ENCODE measurements around the gene LURAP1L.

Gene LURAP1L

DNA sequence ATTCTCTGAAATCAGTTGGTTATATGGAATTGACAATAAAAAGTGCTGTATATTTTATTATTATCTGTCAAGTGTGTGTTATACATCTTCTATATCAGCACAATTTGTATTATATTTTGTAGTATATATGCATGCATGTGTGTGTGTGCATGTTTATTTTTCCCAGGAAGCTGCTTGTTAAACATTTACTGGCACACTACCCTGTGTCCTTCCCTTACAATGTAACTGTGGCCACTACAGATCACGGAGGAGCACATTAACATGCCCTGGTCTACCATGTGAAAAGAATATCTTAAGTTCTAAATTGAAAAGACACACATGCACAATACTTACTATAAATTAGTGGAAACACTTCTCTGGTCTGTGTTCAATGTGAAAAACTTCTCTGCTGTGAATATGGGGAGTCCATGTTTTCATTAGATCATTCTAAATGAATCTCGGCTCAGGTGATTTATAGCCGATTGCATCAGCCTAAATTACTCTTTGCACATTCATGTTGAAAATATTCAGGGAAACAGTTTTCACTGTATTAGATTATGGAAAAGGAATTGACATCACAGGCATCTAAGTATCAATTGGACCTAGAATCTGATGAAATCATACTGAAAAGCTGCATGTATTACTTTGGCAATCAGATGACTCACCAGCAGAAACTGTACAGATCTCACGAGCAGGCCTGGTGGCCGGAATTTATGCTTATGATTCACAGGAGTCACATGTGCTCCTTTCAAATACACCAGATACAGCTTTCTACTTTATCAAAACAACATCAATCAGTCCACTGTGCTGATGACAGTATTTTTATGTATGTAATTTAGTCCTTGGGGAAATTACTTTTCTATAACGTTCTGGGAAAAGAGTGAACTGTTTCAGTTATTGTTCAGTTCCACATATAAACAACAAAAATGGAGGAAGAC lies 39.4 kb downstream of the LURAP1L start:
- DNase-seq = peak; percentile 30

- no peak for DNase-seq
Observed at GRCh38 chr9:12814877-12815237, 40.0 kb downstream of the LURAP1L start.

GRCh38 chr9:12815888-12816287 lies 41.1 kb downstream of the LURAP1L start:
- no peak for DNase-seq

GRCh38 chr9:12816656-12817101 lies 41.9 kb downstream of the LURAP1L start:
- DNase-seq = no peak

GRCh38 chr9:12817702-12818101 lies 42.9 kb downstream of the LURAP1L start:
- no peak for DNase-seq

DNA sequence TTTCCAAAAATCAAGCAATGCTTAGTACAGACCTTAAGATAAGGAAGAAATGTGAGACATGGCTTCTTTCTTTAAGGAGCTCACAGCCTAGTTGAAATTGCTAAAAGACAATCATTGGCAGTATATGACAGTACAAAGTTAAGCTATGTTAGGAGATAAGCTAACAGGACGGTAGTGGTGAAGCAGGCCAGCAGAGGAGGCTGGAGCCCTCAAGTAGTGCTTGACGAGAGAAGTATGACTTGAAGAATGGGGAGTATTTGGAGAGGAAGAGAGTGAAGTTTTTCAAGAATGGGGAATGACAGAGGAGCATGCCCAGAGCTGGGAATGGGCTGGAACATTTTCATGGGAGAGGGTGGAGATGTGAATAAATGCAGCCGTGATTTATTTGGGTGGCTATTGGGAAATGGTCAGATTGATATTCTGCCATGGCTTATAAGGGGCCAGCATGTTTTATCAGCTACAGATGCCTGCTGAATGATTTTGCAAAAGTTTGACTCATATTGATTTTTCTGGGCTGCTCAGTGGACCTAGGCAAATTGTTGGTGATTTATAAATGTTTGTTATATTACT lies 43.7 kb downstream of the LURAP1L start:
- DNase-seq = no peak

GRCh38 chr9:12819436-12820185 lies 44.8 kb downstream of the LURAP1L start:
- DNase-seq = no peak

DNA sequence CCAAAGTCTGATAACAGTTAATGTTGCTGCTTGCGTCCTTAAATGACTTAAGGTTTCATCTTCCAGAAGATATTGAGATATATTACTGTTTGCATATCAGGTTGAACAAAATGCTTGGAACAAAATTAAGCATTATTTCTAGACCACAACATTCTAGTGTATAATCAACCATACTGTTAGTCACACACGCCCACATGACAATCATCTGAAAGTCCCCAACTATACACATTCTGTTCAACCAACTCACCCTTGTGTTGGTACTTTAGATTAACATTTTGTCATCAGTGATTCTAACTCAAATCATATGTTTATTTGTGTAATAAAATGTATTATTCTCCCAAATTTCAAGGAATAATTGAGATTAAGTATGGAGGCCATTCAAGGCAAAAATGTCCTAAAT lies 47.3 kb downstream of the LURAP1L start:
- DNase-seq = no peak

DNA sequence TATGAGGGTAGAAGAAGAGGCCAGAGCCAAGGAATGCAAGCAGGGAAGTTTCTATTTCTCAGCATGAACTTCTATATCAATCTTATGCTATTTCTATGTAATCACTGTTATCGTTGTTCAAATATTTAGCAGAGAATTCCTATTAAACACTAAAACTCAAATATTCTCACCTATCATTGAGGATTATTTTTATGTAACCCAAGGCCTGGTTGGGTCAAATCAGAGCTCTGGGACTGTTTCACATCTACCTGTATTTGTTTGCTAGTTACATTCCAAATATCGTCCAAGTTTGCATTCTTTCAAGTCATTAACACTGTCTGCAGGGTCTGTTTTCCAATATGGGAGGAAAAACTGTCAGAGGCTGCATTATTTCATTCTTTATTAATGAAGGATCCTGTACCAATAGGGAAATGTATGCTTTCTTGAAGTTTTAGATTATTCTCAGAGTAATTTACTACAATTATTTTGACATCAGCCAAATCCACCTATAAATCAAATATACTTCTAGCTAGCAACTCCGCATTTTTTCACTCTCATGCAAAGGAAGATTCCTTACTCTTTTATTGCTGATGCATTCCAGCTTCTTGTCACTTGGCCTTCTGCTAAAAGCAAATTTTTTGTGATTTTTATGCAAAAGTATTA lies 52.2 kb downstream of the LURAP1L start:
- no peak for DNase-seq

DNA sequence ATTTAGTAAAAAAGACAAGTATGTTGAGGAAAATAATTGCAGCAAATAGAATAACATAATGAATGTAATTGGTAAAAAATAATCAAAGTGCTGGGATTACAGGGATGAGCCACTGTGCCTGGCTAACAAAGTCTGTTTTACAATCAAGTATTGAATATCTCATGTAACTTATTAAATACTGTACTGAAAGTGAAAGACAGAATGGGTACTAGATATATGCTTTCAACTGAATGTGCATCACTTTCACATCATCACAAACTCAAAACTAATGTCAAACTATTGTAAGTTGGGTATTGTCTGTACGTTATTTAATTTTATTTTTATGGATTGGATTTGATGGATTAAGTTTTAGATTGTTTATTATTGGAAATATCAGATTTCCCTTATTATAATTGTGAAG lies 58.9 kb downstream of the LURAP1L start:
- DNase-seq = no peak

DNA sequence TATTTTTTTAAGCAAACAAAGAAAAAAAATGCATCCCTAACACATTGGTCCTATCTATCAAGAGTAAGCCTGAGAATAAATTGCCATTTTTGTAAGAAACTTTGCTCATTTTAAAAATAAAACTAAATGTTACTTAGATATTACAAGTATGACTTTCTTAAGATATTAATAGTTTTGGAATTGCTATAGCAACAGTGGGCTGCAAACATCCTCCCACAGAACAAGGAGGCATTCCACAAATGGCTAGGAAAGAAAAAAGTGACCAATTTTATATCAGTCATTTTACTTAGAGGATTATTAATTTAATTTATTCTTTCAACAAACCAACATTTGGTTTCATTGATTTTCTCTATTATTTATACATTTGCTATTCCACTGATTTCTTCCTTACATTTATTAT lies 63.7 kb downstream of the LURAP1L start:
- DNase-seq = no peak

- DNase-seq = no peak
Observed at GRCh38 chr9:12843735-12844134, 68.9 kb downstream of the LURAP1L start.

- DNase-seq = no peak
Observed at GRCh38 chr9:12846035-12846434, 71.2 kb downstream of the LURAP1L start.

DNA sequence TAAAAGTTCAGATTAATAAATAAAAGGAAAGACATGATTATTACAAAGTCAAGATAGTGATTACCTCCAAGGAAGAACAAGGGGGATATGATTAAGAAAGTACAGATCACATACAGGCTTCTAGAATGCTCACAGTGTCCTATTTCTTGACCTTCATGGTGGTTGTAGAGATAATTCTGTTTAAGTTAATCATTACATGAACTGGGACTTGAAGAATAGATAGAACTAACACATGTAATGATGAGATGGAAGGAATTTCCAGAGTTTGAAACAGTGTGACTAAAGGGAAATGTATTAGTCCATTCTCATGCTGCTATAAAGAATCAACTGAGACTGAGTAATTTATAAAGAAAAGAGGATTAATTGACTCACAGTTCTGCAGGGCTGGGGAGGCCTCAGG lies 72.7 kb downstream of the LURAP1L start:
- DNase-seq = no peak

DNA sequence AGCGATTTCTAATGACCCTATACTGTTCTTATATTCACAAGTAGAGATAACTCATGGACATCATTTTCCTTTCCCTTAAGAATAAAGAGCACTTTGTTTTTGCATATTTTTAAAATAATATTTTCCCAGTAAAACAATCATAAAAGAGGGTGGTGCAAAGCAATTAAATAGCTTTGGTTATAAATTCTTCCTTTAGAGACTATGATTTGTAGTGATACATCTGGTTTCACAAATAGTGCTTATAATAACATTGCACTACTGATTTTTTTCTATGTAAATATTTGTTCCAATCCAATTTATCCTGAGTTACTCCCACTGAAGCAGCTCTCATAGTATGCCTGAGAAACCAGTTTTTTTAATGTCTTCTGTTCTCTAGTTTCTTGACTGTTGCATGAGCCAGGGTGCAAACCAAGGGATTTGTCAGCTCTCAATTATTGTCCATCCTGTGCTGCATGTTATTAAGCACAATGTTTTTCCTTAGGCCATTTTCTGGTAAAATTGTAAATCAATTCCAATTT lies 74.7 kb downstream of the LURAP1L start:
- DNase-seq = peak; percentile 12

GRCh38 chr9:12851341-12852090 lies 76.7 kb downstream of the LURAP1L start:
- no peak for DNase-seq

DNA sequence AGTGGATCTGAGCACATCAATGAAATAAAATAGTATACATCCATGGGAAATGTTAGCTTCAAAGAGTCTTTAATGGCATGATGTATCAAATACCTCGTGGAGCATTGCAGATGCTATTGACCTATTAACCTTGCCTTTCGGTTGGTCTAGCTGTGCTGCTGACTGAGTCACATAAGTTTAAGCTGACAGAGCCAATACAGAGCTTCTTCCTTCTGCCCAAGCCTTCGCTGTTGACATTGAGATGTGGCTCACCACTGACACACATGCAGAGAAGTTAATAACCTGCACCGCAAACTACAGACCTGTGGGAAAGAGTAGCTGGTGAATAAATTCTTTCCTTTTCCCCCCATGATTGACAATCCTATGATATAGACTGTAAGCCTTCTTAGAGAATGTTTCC lies 78.2 kb downstream of the LURAP1L start:
- DNase-seq = no peak

DNA sequence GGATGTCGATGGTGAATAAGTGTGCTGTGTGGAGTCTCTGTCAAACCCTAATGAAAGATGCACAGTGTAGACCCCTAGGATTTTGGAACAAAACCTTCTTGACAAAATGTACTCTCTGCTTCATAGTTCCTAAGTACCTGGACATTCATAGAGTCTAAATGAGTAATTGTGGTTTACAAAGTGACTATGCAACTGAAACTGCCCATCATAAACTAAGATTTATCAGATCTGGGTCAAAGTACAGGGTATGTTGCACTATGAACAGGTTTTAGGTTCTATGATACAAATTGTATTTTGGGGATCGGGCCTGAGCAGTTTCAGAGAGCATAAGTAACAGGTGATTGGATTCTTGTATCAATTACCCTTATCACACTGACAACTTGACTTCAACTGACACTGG lies 79.4 kb downstream of the LURAP1L start:
- DNase-seq = no peak

- no peak for DNase-seq
Observed at GRCh38 chr9:12855066-12855465, 80.2 kb downstream of the LURAP1L start.

DNA sequence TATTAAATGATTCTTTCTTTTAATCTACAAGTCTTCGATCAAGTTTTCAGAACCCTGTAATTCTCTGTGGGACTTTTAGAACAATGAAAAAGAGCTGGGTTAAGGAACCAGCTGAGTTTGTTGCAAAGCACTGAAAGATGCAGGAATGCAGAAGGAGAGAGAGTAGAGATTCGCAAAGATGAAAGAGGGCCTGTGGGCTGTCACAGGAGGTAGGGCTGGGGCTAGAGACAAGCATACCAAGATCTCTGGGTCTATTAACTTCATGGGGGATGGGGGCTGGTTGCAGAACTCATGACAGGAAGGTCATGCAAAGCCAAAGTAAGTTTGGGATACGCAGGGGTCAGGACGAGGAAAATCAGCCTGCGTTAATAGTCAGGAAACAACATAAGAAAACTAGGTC lies 81.8 kb downstream of the LURAP1L start:
- no peak for DNase-seq

GRCh38 chr9:12859704-12860251 lies 85.0 kb downstream of the LURAP1L start:
- DNase-seq = no peak

GRCh38 chr9:12860998-12861397 lies 86.2 kb downstream of the LURAP1L start:
- DNase-seq = no peak
